Liver (tissue), 9 donors: ENCODE measurements around the gene CHTOP. TPM values are rescaled to one million over a fixed set of nuclear protein-coding genes. Genes with fewer than 3 reads are reported as not detected.

Experiments used
- DNase-seq: peaks from one replicate; pipeline ENCODE4 v3.0.0-alpha.2; 2017; ENCODE audit warnings: low spot score
- H3K27ac ChIP-seq, 2 donors: one replicate each; pipeline ENCODE4 v1.7.0; 2013; ENCODE audit warnings: inconsistent platforms in 2 of 2, low read length in 2 of 2, control low read depth in 1 of 2, low read depth in 1 of 2, mild to moderate bottlenecking in 1 of 2
- H3K27me3 ChIP-seq, 4 donors: one replicate each; pipeline versions ENCODE4 v1.6.1 to v1.7.0; 2013; ENCODE audit warnings: low read length in 3 of 4, inconsistent platforms in 1 of 4, mild to moderate bottlenecking in 1 of 4, moderate library complexity in 1 of 4; ENCODE audit not compliant: control insufficient read depth in 4 of 4, insufficient read depth in 4 of 4
- H3K36me3 ChIP-seq, 4 donors: one replicate each; pipeline versions ENCODE4 v1.6.1 to v1.7.0; 2013; ENCODE audit warnings: low read length in 3 of 4, mild to moderate bottlenecking in 3 of 4, low read depth in 1 of 4, moderate library complexity in 1 of 4; ENCODE audit not compliant: control insufficient read depth in 4 of 4, insufficient read depth in 3 of 4
- H3K4me1 ChIP-seq, 4 donors: one replicate each; pipeline versions ENCODE4 v1.6.1 to v1.7.0; 2013; ENCODE audit warnings: low read length in 3 of 4, mild to moderate bottlenecking in 3 of 4, moderate library complexity in 1 of 4; ENCODE audit not compliant: control insufficient read depth in 4 of 4, insufficient read depth in 4 of 4
- H3K4me3 ChIP-seq, 3 donors: one replicate each; pipeline versions ENCODE4 v1.6.1 to v1.7.0; 2013; ENCODE audit warnings: low read length in 3 of 3, control low read depth in 1 of 3, low read depth in 1 of 3, mild to moderate bottlenecking in 1 of 3
- H3K9ac ChIP-seq, 2 donors: one replicate each; pipeline ENCODE4 v1.7.0; 2013; ENCODE audit warnings: low read length in 2 of 2, mild to moderate bottlenecking in 2 of 2, moderate library complexity in 2 of 2, control low read depth in 1 of 2, low read depth in 1 of 2
- H3K9me3 ChIP-seq, 4 donors: one replicate each; pipeline versions ENCODE4 v1.6.1 to v1.7.0; 2013; ENCODE audit warnings: low read length in 3 of 4; ENCODE audit not compliant: control insufficient read depth in 4 of 4
- ATF3 ChIP-seq: IDR thresholded peaks from 2 replicates; pipeline ENCODE4 v1.6.1; 2016; ENCODE audit warnings: antibody characterized with exemption
- CTCF ChIP-seq: fragments of 150-350 bp; IDR thresholded peaks from 2 replicates; pipeline ENCODE4 v1.5.1; 2017; ENCODE audit warnings: improper control_type of control experiment, low read depth, low read length; ENCODE audit not compliant: missing input control
- EGR1 ChIP-seq, 2 donors: IDR thresholded peaks; 2 replicates each; pipeline ENCODE4 v1.6.1; 2016 to 2018; ENCODE audit warnings: antibody characterized with exemption in 2 of 2, low read depth in 2 of 2
- FOXA1 ChIP-seq: IDR thresholded peaks from 2 replicates; pipeline ENCODE4 v1.6.1; 2016; ENCODE audit warnings: antibody characterized with exemption
- FOXA2 ChIP-seq: IDR thresholded peaks from 2 replicates; pipeline ENCODE4 v1.6.1; 2016; ENCODE audit warnings: antibody characterized with exemption
- GABPA ChIP-seq, 2 donors: IDR thresholded peaks in 1 of 2; conservative IDR thresholded peaks in 1 of 2; 2 replicates each; pipeline ENCODE4 v1.6.1; 2016; ENCODE audit warnings: antibody characterized with exemption in 2 of 2, mild to moderate bottlenecking in 1 of 2, moderate library complexity in 1 of 2
- HNF4A ChIP-seq, 2 donors: conservative IDR thresholded peaks; 2 replicates each; pipeline ENCODE4 v1.6.1; 2016; ENCODE audit warnings: antibody characterized with exemption in 2 of 2, mild to moderate bottlenecking in 2 of 2
- HNF4G ChIP-seq: IDR thresholded peaks from 2 replicates; pipeline ENCODE4 v1.6.1; 2016; ENCODE audit warnings: antibody characterized with exemption
- JUND ChIP-seq, 2 donors: IDR thresholded peaks; 2 replicates each; pipeline ENCODE4 v1.6.1; 2016; ENCODE audit warnings: antibody characterized with exemption in 2 of 2
- NR2F2 ChIP-seq: IDR thresholded peaks from 2 replicates; pipeline ENCODE4 v1.6.1; 2016; ENCODE audit warnings: antibody characterized with exemption
- RAD21 ChIP-seq, 2 donors: IDR thresholded peaks; 2 replicates each; pipeline ENCODE4 v1.6.1; 2016; ENCODE audit warnings: antibody characterized with exemption in 2 of 2, mild to moderate bottlenecking in 2 of 2
- RXRA ChIP-seq, 2 donors: IDR thresholded peaks; 2 replicates each; pipeline ENCODE4 v1.6.1; 2017 to 2018; ENCODE audit warnings: antibody characterized with exemption in 2 of 2, mild to moderate bottlenecking in 1 of 2
- SP1 ChIP-seq: IDR thresholded peaks from 2 replicates; pipeline ENCODE4 v1.6.1; 2018; ENCODE audit warnings: antibody characterized with exemption, mild to moderate bottlenecking
- TAF1 ChIP-seq: conservative IDR thresholded peaks from 2 replicates; pipeline ENCODE4 v1.6.1; 2016; ENCODE audit warnings: antibody characterized with exemption, mild to moderate bottlenecking
- YY1 ChIP-seq: IDR thresholded peaks from 2 replicates; pipeline ENCODE4 v1.6.1; 2016; ENCODE audit warnings: antibody characterized with exemption, mild to moderate bottlenecking
- ZBTB33 ChIP-seq: IDR thresholded peaks from 2 replicates; pipeline ENCODE4 v1.6.1; 2016; ENCODE audit warnings: antibody characterized with exemption
- WGBS: extraction: QIAGEN DNeasy Blood & Tissue Kit; methylation state at CpG from one replicate; pipeline ENCODE4 v1.1.7; 2013; 5-methylcytosine and 5-hydroxymethylcytosine counted together
- polyA plus RNA-seq, 2 donors: library from polyadenylated mRNA; stranded (reverse) in 1 of 2; unstranded in 1 of 2; fragments of 200-250 nt in 1 of 2; fragments of >200 nt in 1 of 2; fragmentation: Nextera tagmentation in 1 of 2; extraction: Ambion mirVana in 1 of 2; gene quantifications; one replicate each; pipeline versions ENCODE4 v1.2.1 to v1.2.3, GENCODE V29; 2013 to 2015
- total RNA-seq, 2 donors: library from RNA; depleted of rRNA; stranded (reverse); fragments of >200 nt; gene quantifications; one replicate each; pipeline ENCODE4 v1.2.3, GENCODE V29; 2014
- TF ChIP-seq, protein P1 (sequence below): IDR thresholded peaks from 2 replicates; pipeline ENCODE4 v1.6.1; 2016; ENCODE audit warnings: antibody characterized with exemption
- TF ChIP-seq, protein P2 (sequence below): IDR thresholded peaks from 2 replicates; pipeline ENCODE4 v1.6.1; 2016; ENCODE audit warnings: antibody characterized with exemption, mild to moderate bottlenecking
- donor health status: healthy.
- donor health status: healthy.
- donor health status: healthy.
- donor health status: healthy.
- donor health status: healthy.

Gene CHTOP
- total and polyA plus RNA-seq, 4 donors: 16.4 to 30.9 (median 24.3) TPM

DNA sequence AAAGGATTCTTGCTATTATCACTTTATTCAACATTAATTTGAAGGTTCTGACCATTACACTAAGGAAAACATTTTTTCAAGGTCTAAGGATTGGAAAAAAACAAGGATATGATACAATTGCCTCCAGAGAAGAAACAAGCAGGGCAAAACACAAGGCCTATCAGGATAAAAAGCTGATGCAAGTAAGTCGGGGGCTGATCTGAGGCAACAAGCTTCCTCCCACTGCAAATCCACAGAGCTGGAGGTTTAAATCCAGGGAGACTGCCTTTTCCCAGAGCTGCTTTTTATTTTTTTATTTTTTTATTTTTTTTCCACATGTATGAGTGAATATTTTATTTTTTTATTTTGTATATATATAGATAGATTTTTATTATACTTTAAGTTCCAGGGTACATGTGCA lies 48.9 kb upstream of the CHTOP start:
- no peak overlapping the region for H3K4me3 ChIP-seq
- TF ChIP-seq NR2F2: no peak
- TF ChIP-seq RXRA (IDR thresholded peaks at IDR 0.05): no peak
- TF ChIP-seq ATF3: no peak
- TF ChIP-seq JUND (IDR thresholded peaks at IDR 0.05): no peak
- no peak for TF ChIP-seq HNF4A (conservative IDR thresholded peaks at IDR 0.05)
- no peak for TF ChIP-seq GABPA (IDR thresholded peaks at IDR 0.05 in 1 of 2, conservative IDR thresholded peaks at IDR 0.05 in 1 of 2)
- TF ChIP-seq FOXA2: no peak
- TF ChIP-seq TAF1: no peak
- TF ChIP-seq FOXA1: no peak
- no peak for TF ChIP-seq YY1
- no peak for TF ChIP-seq HNF4G
- no peak for TF ChIP-seq CTCF
- TF ChIP-seq SP1: no peak
- no peak for TF ChIP-seq EGR1 (IDR thresholded peaks at IDR 0.05; ENCODE audit: low read depth in 2 of 2)

GRCh38 chr1:153586347-153586746 lies 47.5 kb upstream of the CHTOP start:
- H3K27ac ChIP-seq: no peak overlapping the region
- H3K36me3 ChIP-seq: no peaks in the 10 kb centered on the region
- TF ChIP-seq, protein P1, sequence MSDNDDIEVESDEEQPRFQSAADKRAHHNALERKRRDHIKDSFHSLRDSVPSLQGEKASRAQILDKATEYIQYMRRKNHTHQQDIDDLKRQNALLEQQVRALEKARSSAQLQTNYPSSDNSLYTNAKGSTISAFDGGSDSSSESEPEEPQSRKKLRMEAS: no peak
- TF ChIP-seq NR2F2 (no peak), GABPA (IDR thresholded peaks at IDR 0.05 in 1 of 2, conservative IDR thresholded peaks at IDR 0.05 in 1 of 2) (no peak), EGR1 (IDR thresholded peaks at IDR 0.05; ENCODE audit: low read depth in 2 of 2) (no peak), RAD21 (IDR thresholded peaks at IDR 0.05) (no peak), ATF3 (no peak)
- no peaks in the 10 kb centered on the region for H3K9me3 ChIP-seq
- DNase-seq: no peak
- H3K27me3 ChIP-seq: no peaks in the 10 kb centered on the region
- no peaks in the 10 kb centered on the region for H3K4me1 ChIP-seq
- WGBS: 76% methylated on average over 1 of the region's 1 CpG
- H3K4me3 ChIP-seq: no peak overlapping the region
- H3K9ac ChIP-seq: no peak overlapping the region

More for the DNA sequence above, 48.9 kb upstream of the CHTOP start:
- H3K9ac ChIP-seq: no peak overlapping the region
- H3K4me1 ChIP-seq: no peaks in the 10 kb centered on the region
- 84% methylated on average over 1 of the region's 1 CpG for WGBS
- no peaks in the 10 kb centered on the region for H3K36me3 ChIP-seq
- no peak overlapping the region for H3K27ac ChIP-seq
- H3K9me3 ChIP-seq: no peaks in the 10 kb centered on the region
- no peaks in the 10 kb centered on the region for H3K27me3 ChIP-seq
- DNase-seq: no peak

GRCh38 chr1:153587314-153587713 lies 46.6 kb upstream of the CHTOP start:
- H3K36me3 ChIP-seq: no peaks in the 10 kb centered on the region
- H3K27me3 ChIP-seq: no peaks in the 10 kb centered on the region
- DNase-seq: no peak
- H3K9ac ChIP-seq: no peak overlapping the region
- no peak overlapping the region for H3K4me3 ChIP-seq
- no peaks in the 10 kb centered on the region for H3K9me3 ChIP-seq
- H3K27ac ChIP-seq: no peak overlapping the region
- H3K4me1 ChIP-seq: no peaks in the 10 kb centered on the region
- TF ChIP-seq FOXA2: no peak
- TF ChIP-seq NR2F2: no peak
- no peak for TF ChIP-seq HNF4A (conservative IDR thresholded peaks at IDR 0.05)
- TF ChIP-seq ATF3: no peak
- TF ChIP-seq, protein P2, sequence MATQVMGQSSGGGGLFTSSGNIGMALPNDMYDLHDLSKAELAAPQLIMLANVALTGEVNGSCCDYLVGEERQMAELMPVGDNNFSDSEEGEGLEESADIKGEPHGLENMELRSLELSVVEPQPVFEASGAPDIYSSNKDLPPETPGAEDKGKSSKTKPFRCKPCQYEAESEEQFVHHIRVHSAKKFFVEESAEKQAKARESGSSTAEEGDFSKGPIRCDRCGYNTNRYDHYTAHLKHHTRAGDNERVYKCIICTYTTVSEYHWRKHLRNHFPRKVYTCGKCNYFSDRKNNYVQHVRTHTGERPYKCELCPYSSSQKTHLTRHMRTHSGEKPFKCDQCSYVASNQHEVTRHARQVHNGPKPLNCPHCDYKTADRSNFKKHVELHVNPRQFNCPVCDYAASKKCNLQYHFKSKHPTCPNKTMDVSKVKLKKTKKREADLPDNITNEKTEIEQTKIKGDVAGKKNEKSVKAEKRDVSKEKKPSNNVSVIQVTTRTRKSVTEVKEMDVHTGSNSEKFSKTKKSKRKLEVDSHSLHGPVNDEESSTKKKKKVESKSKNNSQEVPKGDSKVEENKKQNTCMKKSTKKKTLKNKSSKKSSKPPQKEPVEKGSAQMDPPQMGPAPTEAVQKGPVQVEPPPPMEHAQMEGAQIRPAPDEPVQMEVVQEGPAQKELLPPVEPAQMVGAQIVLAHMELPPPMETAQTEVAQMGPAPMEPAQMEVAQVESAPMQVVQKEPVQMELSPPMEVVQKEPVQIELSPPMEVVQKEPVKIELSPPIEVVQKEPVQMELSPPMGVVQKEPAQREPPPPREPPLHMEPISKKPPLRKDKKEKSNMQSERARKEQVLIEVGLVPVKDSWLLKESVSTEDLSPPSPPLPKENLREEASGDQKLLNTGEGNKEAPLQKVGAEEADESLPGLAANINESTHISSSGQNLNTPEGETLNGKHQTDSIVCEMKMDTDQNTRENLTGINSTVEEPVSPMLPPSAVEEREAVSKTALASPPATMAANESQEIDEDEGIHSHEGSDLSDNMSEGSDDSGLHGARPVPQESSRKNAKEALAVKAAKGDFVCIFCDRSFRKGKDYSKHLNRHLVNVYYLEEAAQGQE: no peak
- no peak for TF ChIP-seq HNF4G
- TF ChIP-seq ZBTB33: no peak
- TF ChIP-seq GABPA (IDR thresholded peaks at IDR 0.05 in 1 of 2, conservative IDR thresholded peaks at IDR 0.05 in 1 of 2): no peak
- TF ChIP-seq, protein P1: no peak
- no peak for TF ChIP-seq RXRA (IDR thresholded peaks at IDR 0.05)
- WGBS: 70% methylated on average over 5 of the region's 5 CpGs
